Type B pancreatic cell (in vitro differentiated cells): ENCODE results near the gene MTREX. TPM values are rescaled to one million over a fixed set of nuclear protein-coding genes. Genes with fewer than 3 reads are reported as not detected.
A peak's percentile ranks its signal among the peaks of the same experiment; 100 is the strongest.

Source experiments
- DNase-seq: peaks from one replicate; pipeline ENCODE4 v3.0.0; 2021; ENCODE audit warnings: mixed read lengths; ENCODE audit not compliant: unreplicated experiment; ENCODE audit errors: extremely low spot score
- H3K27ac Mint-ChIP-seq: 2 replicates; pipeline ENCODE4 v1.8.0; 2021; ENCODE audit warnings: mild to moderate bottlenecking, mixed read lengths
- H3K27me3 Mint-ChIP-seq: 2 replicates; pipeline ENCODE4 v1.8.0; 2021; ENCODE audit warnings: mixed read lengths
- H3K36me3 Mint-ChIP-seq: 2 replicates; pipeline ENCODE4 v1.8.0; 2021; ENCODE audit warnings: mixed read lengths
- H3K4me1 Mint-ChIP-seq: one replicate; pipeline ENCODE4 v1.8.0; 2021; ENCODE audit warnings: mixed read lengths; ENCODE audit not compliant: unreplicated experiment
- H3K4me3 Mint-ChIP-seq: 2 replicates; pipeline ENCODE4 v1.8.0; 2021; ENCODE audit warnings: mild to moderate bottlenecking, mixed read lengths
- H3K9me3 Mint-ChIP-seq: 2 replicates; pipeline ENCODE4 v1.8.0; 2021; ENCODE audit warnings: mixed read lengths
- total RNA-seq: library from RNA; stranded (reverse); gene quantifications from 2 replicates; pipeline ENCODE4 v1.2.1, GENCODE V29; 2021; ENCODE audit warnings: low replicate concordance
- TF ChIP-seq, protein P1 (sequence below): fragments of 200-600 bp; sonication (generic); conservative IDR thresholded peaks from 2 replicates; pipeline ENCODE4 v1.5.0; 2021; ENCODE audit warnings: antibody characterized with exemption, mild to moderate bottlenecking

MTREX gene
- total RNA-seq, 1 donor from 2014 or later, result 77.5 TPM

GRCh38 chr5:55392669-55393068 lies 84.9 kb downstream of the MTREX start:
- Mint-ChIP-seq H3K9me3 (no peaks in the 10 kb centered on the region), H3K4me3 (no peak overlapping the region), H3K36me3 (peaks cover 43% of the 10 kb centered on the region), H3K27me3 (no peaks in the 10 kb centered on the region), H3K27ac (no peak overlapping the region), H3K4me1 (no peaks in the 10 kb centered on the region)
- no peak for DNase-seq
- TF ChIP-seq, protein P1, sequence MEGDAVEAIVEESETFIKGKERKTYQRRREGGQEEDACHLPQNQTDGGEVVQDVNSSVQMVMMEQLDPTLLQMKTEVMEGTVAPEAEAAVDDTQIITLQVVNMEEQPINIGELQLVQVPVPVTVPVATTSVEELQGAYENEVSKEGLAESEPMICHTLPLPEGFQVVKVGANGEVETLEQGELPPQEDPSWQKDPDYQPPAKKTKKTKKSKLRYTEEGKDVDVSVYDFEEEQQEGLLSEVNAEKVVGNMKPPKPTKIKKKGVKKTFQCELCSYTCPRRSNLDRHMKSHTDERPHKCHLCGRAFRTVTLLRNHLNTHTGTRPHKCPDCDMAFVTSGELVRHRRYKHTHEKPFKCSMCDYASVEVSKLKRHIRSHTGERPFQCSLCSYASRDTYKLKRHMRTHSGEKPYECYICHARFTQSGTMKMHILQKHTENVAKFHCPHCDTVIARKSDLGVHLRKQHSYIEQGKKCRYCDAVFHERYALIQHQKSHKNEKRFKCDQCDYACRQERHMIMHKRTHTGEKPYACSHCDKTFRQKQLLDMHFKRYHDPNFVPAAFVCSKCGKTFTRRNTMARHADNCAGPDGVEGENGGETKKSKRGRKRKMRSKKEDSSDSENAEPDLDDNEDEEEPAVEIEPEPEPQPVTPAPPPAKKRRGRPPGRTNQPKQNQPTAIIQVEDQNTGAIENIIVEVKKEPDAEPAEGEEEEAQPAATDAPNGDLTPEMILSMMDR, result no peak

DNA sequence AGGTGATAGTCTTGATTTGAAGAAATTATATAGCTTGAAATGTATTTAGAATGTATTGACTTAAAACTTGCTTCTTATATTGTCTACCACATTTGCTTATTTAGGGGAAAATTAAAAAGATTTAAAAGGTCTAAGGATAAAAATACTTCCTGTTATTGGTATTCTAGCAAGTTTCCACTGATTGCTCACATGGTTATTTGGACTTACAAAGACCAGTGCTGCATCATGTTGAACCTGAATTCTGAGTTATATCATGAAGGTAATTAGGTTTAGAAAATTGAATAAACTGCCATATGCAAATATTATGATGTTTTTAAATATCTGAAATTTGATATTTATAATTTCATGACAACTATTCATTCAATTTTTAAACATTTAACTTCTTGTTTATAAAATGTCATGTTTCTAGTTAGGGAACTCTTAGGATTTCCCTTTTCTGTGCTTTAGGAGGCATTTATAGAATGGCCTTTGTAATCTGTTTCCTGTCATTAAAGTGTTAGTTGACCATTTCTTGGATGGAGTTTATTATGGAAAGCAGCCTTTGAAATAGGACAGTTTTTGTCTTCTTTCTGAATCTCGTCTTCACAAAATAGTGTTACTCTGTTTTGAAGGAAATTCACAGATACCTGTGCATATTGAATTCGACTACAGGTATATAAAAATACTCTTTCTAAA lies 85.8 kb downstream of the MTREX start:
- H3K27ac Mint-ChIP-seq, result no peak overlapping the region
- H3K4me3 Mint-ChIP-seq, result no peak overlapping the region
- peaks cover 41% of the 10 kb centered on the region for H3K36me3 Mint-ChIP-seq
- no peaks in the 10 kb centered on the region for H3K9me3 Mint-ChIP-seq
- no peak for DNase-seq
- H3K4me1 Mint-ChIP-seq, result no peaks in the 10 kb centered on the region
- no peaks in the 10 kb centered on the region for H3K27me3 Mint-ChIP-seq
- TF ChIP-seq, protein P1, result no peak

DNA sequence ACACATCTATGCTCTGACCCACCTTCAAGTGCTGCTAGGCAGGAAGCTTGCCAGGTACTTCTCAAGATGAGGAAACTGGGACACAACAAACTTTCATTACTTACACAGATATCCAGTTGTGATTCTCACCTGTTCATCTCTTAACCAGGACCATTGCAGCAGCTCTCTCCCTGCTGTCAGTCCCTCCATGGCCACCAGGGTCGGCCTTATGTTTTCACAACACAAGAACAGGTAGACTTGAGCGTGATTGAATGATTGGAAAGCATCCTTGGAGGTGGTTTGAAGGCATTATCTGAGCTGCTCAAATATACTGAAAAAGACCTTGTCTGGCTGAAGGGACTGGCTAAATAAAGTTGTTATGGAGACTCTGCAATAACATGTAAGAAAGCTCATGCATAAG lies 94.4 kb downstream of the MTREX start:
- H3K27me3 Mint-ChIP-seq, result no peaks in the 10 kb centered on the region
- TF ChIP-seq, protein P1, result peak; percentile 50
- peaks cover 22% of the 10 kb centered on the region for H3K36me3 Mint-ChIP-seq
- H3K4me3 Mint-ChIP-seq, result no peak overlapping the region
- H3K27ac Mint-ChIP-seq, result no peak overlapping the region
- H3K9me3 Mint-ChIP-seq, result no peaks in the 10 kb centered on the region
- no peak for DNase-seq
- no peaks in the 10 kb centered on the region for H3K4me1 Mint-ChIP-seq

DNA sequence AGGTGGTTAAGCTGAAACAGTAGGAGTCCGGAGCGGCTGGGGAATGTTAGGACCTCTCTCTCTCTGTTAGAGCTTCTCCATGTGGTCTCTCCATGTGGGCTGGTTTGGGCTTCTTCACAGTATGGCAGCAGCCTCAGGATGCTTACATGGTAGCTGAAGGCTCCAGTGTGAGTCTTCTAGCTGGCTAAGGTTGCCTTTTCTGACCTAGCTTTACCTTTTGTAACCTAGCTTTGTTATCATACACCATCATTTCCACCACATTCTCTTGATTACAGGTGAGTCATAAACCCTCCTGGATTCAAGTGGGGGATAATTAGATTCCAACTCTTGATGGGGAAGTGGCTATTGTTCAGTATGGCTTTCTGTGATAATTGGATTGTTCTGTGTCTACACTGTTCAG lies 98.5 kb downstream of the MTREX start:
- Mint-ChIP-seq H3K9me3 (no peaks in the 10 kb centered on the region), H3K4me3 (no peak overlapping the region), H3K36me3 (peaks cover 27% of the 10 kb centered on the region), H3K27me3 (no peaks in the 10 kb centered on the region), H3K27ac (no peak overlapping the region), H3K4me1 (no peaks in the 10 kb centered on the region)
- TF ChIP-seq, protein P1, result no peak
- no peak for DNase-seq

- H3K27ac Mint-ChIP-seq, result no peak overlapping the region
- H3K4me1 Mint-ChIP-seq, result no peaks in the 10 kb centered on the region
- no peak for DNase-seq
- H3K9me3 Mint-ChIP-seq, result no peaks in the 10 kb centered on the region
- no peak overlapping the region for H3K4me3 Mint-ChIP-seq
- H3K36me3 Mint-ChIP-seq, result peaks cover 21% of the 10 kb centered on the region
- TF ChIP-seq, protein P1, result peak; percentile 73
- H3K27me3 Mint-ChIP-seq, result no peaks in the 10 kb centered on the region
Observed at GRCh38 chr5:55407059-55407684, 99.4 kb downstream of the MTREX start.
